GM19438 (cell line): ENCODE measurements around the gene SLC22A23.
"Not testable (repeated sequence)": the region's sequence is repeated elsewhere in the genome, so short reads cannot be mapped to it uniquely, and the experiment has no call there.

Experiments
- ATAC-seq: cut with Tn5 transposase; IDR thresholded peaks from one replicate; pipeline ENCODE4 v1.9.1; 2021; ENCODE audit warnings: low read depth; ENCODE audit not compliant: unreplicated experiment

Gene SLC22A23

DNA sequence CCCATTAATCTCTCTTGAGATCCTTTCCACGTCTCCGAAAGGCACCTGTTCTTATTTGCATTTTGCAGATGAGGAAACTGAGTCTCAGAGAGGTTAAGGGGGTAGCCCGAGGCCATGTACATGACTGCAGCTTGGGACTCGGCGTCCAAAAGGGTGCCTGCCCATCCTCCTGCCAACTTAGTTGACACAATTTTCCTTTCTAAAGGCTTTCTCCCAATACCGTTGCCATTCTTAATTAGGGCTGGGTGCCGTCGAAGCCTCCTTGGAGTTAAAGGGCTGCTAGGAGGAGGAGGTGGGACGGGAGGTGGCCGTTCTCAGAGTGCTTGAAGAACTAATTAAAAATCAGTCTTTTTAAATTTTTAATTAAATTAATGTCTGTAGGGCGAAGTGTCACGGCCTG lies 198.6 kb downstream of the SLC22A23 start:
- ATAC-seq = no peak

DNA sequence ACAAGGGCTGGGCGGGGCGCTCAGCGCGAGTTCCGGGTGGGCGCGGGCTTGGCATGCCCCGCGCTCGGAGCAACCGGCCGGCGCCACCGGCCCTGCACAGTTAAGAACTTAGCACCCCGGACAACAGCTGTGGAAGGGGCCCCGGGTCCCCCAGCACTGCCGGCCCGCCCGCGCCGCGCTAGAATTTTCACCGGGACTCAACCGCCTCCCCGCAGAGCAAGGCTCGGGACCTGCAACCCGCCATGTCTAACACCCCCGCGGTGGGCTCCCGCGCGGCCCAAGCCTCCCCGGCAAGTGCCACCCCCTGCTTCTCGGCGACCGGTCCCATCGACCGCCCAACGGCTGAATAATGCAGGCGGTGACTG lies 203.3 kb downstream of the SLC22A23 start:
- no peak for ATAC-seq

- no peak for ATAC-seq
Observed at GRCh38 chr6:3252861-3253596, 203.8 kb downstream of the SLC22A23 start.

DNA sequence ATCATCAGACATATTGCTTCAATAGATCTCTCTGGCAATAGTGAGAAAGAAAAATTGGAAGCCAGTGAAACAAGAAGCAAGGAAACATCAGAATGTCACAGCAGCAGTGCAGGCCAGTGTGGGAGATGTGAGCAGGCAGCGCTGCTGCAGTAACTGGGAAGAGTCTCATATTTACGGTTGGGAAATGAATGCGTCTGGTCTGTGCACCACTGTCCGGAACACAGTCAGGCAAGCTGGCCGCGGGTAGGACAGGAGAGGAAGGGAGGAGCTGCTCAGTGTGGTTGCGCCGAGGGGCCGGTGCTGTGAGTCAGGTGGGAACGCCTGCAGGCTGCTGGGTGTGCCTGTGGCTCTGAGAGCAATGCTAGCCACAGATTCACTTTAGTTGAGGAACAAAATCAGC lies 204.5 kb downstream of the SLC22A23 start:
- ATAC-seq = no peak

DNA sequence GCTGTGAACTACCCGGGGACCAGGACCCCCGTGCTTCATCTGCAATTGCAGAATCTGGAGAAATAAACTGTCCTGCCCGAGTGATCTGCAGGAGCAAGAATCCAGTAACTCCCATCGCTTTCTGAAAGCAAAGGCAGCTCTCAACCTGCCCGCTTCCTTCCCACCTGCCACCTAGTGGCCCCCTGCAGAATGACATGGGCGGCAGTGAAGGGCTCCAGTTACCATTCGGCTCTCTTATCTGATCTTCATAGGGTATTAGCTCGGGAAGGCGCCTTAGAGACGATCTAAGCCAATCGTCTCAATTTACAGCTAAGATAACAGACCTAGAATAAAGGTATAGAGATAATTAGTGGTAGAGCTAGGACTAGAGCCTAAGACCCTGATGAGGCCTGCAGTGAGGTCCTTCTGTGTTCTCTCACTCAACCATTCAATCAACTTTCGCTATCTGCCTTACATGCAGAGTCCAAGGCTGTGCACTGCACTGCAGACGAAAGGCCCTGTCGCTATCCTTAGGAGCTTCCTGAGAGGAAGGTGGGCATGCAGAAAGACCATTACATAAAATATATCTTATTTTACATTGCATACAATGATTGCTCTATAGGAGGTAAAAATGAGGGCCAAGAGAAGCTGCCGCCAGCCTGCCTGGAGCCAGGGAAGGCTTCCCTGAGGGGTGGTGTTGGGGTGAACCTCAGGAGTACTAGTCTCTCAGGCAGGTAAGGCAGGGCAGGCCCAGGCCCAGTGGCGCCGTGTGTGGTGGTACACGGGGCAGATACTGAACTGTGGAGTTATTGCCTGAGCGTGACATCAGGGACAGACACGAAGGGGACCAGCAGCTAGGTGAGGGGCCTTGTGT lies 205.2 kb downstream of the SLC22A23 start:
- no peak for ATAC-seq

GRCh38 chr6:3250231-3250675 lies 206.6 kb downstream of the SLC22A23 start:
- ATAC-seq = no peak

DNA sequence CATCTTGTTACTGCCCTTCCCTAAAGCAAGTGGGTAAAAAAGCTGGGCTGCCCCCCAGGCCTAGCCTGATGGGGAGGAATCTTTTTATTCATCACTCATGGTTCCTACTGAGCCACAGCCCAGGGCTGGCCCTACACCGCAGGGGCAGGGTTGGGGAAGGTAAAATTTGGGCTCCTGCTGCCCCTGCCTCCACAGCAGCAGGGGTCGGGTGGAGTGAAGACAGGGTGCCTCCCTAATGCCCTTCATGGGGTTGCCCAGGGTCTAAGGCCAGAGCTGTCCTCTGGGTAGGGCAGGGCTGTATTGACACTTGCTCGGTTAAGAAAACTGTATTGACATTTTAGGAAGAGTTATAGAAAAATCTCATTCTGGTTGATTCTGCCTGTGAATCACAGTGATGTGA lies 207.0 kb downstream of the SLC22A23 start:
- no peak for ATAC-seq

- no peak for ATAC-seq
Observed at GRCh38 chr6:3247255-3248146, 209.3 kb downstream of the SLC22A23 start.

- ATAC-seq = no peak
Observed at GRCh38 chr6:3245216-3245615, 211.6 kb downstream of the SLC22A23 start.

GRCh38 chr6:3244832-3245161 lies 212.1 kb downstream of the SLC22A23 start:
- ATAC-seq = not testable (repeated sequence)

- no peak for ATAC-seq
Observed at GRCh38 chr6:3244003-3244831, 212.6 kb downstream of the SLC22A23 start.

GRCh38 chr6:3242768-3243167 lies 214.1 kb downstream of the SLC22A23 start:
- ATAC-seq = no peak

DNA sequence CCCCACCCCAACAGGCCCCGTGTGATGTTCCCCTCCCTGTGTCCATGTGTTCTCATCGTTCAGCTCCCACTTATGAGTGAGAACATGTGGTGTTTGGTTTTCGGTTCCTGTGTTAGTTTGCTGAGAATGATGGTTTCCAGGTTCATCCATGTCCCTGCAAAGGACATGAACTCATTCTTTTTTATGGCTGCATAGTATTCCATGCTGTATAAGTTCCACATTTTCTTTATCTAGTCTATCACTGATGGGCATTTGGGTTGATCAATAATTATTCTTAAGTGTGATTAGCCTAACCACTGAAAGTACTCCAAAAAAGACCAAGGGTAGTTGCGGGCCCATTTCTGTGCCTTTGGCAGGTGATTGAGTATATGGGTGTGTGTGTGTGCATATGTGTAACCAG lies 215.1 kb downstream of the SLC22A23 start:
- ATAC-seq = not testable (repeated sequence)

DNA sequence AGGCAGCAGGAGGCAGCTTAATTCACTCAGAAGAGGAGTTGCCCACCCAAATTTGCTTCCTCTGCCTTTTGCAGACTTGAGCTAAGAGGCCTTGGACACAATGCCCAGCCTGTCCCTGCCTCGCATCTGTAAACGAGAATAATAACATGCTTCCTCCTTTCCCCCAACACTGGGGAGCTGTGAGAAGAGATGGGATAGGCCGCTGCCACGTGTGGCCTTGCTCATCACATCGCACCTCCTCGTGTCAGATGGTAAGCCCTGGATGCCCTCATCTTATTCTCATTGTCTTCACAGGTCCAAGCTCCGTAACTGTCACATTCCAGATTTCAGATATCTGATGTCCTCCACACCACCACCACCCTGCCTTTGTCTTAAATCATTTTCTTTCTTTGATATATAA lies 216.3 kb downstream of the SLC22A23 start:
- ATAC-seq = no peak

GRCh38 chr6:3239110-3239830 lies 217.6 kb downstream of the SLC22A23 start:
- no peak for ATAC-seq

DNA sequence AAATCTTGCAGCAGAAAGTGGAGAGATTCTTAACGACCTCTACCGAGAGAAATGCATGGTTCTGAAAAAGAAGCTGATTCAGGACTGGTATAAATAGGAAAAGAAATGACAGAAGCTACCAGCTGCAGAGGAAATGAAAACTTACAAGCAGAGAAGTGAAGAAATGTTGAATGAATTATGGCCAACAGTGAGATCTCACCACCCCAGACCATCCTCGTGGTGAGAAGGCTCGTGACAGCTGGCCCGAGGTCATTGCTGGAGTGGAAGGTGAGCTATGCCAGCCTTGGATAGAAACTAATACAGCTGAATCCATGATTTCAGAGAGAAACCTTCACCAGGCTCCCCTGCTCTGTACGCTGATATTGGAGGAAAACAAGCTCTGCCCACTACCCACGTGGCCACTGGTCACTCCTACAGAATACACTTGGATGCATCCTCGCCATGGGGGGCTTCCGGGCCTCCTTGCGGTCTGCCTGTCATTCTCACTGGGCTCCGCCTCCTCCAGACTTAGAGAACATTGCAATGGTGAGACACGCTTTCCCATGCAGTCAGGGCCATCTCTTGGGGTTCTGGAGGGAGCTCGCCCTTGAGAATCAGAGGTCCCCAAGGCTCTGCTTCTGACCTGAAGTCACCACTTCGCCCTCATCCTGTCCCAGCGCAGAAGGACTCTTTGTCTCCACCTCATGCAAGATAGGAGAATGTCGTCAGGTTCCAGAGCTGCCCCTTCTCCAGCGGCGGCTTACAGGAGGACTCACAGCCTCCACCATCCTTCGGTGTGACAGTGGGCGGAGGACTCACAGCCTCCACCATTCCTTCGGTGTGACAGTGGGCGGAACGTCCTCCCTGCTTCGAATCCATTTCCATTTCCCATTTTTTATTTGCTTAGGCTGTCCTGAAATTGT lies 218.8 kb downstream of the SLC22A23 start:
- ATAC-seq = no peak

GRCh38 chr6:3236005-3236404 lies 220.8 kb downstream of the SLC22A23 start:
- ATAC-seq = no peak

DNA sequence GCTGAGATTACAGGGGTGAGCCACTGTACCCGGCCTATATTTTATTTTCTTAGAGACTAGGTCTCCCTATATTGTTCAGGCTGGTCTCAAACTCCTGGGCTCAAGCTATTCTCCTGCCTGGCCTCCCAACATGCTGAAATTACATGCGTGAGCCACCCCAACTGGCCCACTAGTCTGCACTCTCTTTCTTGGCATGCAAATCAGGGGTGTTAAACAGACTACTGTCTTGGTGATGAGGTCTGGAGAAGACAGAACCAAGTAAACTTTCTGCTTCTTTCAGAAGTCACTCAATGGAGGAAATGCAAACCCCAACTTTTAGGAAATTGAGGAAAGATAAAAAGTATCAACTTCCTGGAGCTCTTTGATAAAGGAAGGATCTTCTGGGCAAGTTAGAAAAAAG lies 221.4 kb downstream of the SLC22A23 start:
- no peak for ATAC-seq

DNA sequence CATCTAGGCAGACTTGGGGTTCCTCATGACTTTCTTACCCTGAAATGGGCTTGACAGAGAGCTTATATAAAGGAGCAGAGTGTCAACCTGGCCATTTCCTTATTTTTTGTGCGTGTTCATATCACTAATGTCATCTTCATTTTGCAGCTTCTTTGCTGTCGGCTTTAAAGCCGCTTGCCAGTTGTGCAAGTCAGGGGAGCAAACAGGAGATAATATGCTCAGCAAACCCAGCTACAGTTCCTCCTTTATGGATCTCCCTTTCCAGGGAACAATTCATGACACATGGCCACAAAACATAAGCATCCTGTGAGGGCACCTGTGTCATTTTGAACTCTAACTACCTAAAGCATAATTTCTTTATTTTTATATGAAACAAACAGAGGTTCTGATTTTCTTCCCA lies 222.9 kb downstream of the SLC22A23 start:
- no peak for ATAC-seq
